Loucy (cell line): ENCODE measurements around the gene NAA38.

Experiments
- H2AFZ ChIP-seq: fragments of 200-600 bp; sonication (generic); 2 replicates; pipeline ENCODE4 v1.6.0; 2016; ENCODE audit warnings: antibody characterized with exemption, mild to moderate bottlenecking, low read length, moderate library complexity
- H3F3A ChIP-seq: fragments of 200-600 bp; 2 replicates; pipeline ENCODE4 v1.6.0; 2016; ENCODE audit warnings: antibody characterized with exemption, low read depth, mild to moderate bottlenecking
- H3K27me3 ChIP-seq: fragments of 200-600 bp; sonication (generic); 2 replicates; pipeline ENCODE4 v1.6.1; 2014; ENCODE audit warnings: low read length, mild to moderate bottlenecking; ENCODE audit not compliant: insufficient read depth, poor library complexity, severe bottlenecking
- H3K36me3 ChIP-seq: fragments of 200-600 bp; sonication (generic); 2 replicates; pipeline ENCODE4 v1.6.1; 2016; ENCODE audit warnings: low read length; ENCODE audit not compliant: insufficient read depth
- H3K4me1 ChIP-seq: fragments of 200-600 bp; sonication (generic); 2 replicates; pipeline ENCODE4 v1.5.1; 2014; ENCODE audit warnings: low read length, mild to moderate bottlenecking; ENCODE audit not compliant: insufficient read depth, poor library complexity, severe bottlenecking
- H3K4me2 ChIP-seq: fragments of 200-600 bp; sonication (generic); 2 replicates; pipeline ENCODE4 v1.6.0; 2014; ENCODE audit warnings: antibody characterized with exemption, low read length, low read depth, mild to moderate bottlenecking; ENCODE audit not compliant: poor library complexity, severe bottlenecking
- H3K4me3 ChIP-seq: fragments of 200-600 bp; sonication (generic); 2 replicates; pipeline ENCODE4 v1.5.1; 2014; ENCODE audit warnings: low read length, mild to moderate bottlenecking, mixed read lengths; ENCODE audit not compliant: poor library complexity, severe bottlenecking
- H3K79me2 ChIP-seq: fragments of 200-600 bp; sonication (generic); 2 replicates; pipeline ENCODE4 v1.6.1; 2014; ENCODE audit warnings: low read length; ENCODE audit not compliant: insufficient read depth
- H3K9ac ChIP-seq: fragments of 200-600 bp; sonication (generic); 2 replicates; pipeline ENCODE4 v1.6.0; 2014; ENCODE audit warnings: mild to moderate bottlenecking, low read depth, low read length, moderate library complexity; ENCODE audit not compliant: poor library complexity, severe bottlenecking
- H3K9me2 ChIP-seq: fragments of 200-600 bp; sonication (generic); replicated peaks from 2 replicates; pipeline ENCODE4 v1.6.1; 2016; ENCODE audit warnings: low read depth, low read length, mixed read lengths
- H3K9me3 ChIP-seq: fragments of 200-600 bp; sonication (generic); 2 replicates; pipeline ENCODE4 v1.6.1; 2014; ENCODE audit warnings: mild to moderate bottlenecking, antibody characterized with exemption, low read length, low read depth; ENCODE audit not compliant: insufficient read depth
- H4K20me1 ChIP-seq: fragments of 200-600 bp; sonication (generic); 2 replicates; pipeline ENCODE4 v1.6.0; 2014; ENCODE audit warnings: antibody characterized with exemption, low read length, mild to moderate bottlenecking; ENCODE audit not compliant: insufficient read depth, poor library complexity, severe bottlenecking
- EZH2phosphoT487 ChIP-seq: fragments of 200-600 bp; IDR thresholded peaks from 2 replicates; pipeline ENCODE4 v1.6.1; 2018; ENCODE audit warnings: antibody characterized with exemption, mild to moderate bottlenecking, moderate library complexity, borderline replicate concordance
- TF ChIP-seq, protein P1 (sequence below): fragments of 200-600 bp; sonication (generic); conservative IDR thresholded peaks from 2 replicates; pipeline ENCODE4 v1.5.1; 2014; ENCODE audit warnings: mild to moderate bottlenecking, antibody characterized with exemption, low read length

The NAA38 gene

DNA sequence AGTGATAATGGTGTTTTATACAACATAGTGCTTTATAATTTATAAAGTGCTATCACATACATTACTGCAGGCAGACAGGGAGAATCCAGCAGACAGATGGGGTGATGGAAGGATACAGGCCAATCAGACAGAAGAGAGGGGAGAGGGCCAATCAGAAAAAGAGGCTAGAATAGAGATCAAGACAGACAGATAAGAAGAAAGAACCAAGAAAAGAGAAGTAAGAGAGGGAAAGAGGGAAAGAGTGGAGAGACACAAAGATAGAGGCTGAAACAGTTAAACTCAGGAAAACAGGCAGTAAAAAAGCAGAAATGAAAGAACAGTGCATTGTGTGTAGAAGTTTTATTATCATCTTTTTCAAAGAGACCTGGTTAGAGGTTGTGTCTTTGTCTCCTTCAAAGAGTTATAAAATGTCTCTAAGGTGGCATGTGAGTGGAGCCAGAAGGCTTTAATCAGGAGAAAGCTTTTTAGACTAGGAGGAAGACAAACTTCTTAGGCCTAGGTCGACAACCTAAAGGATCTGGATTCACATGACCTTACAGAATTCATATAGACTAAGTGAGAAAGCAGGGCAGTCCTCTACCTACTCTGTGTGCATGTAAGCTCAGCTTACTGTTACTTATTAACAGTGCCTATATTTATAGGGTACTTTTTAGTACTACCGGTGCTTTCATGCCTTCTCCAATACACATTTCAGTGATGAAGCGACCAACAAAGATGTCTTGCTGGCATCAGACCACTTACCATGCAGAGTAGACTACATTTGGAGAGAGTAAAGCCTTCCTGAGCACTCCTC lies 22.9 kb upstream of the NAA38 start:
- H2AFZ ChIP-seq, result no peak overlapping the region
- TF ChIP-seq EZH2phosphoT487, result no peak
- TF ChIP-seq, protein P1, sequence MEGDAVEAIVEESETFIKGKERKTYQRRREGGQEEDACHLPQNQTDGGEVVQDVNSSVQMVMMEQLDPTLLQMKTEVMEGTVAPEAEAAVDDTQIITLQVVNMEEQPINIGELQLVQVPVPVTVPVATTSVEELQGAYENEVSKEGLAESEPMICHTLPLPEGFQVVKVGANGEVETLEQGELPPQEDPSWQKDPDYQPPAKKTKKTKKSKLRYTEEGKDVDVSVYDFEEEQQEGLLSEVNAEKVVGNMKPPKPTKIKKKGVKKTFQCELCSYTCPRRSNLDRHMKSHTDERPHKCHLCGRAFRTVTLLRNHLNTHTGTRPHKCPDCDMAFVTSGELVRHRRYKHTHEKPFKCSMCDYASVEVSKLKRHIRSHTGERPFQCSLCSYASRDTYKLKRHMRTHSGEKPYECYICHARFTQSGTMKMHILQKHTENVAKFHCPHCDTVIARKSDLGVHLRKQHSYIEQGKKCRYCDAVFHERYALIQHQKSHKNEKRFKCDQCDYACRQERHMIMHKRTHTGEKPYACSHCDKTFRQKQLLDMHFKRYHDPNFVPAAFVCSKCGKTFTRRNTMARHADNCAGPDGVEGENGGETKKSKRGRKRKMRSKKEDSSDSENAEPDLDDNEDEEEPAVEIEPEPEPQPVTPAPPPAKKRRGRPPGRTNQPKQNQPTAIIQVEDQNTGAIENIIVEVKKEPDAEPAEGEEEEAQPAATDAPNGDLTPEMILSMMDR, result no peak
- peak overlapping the region; percentile 74 for H3K4me3 ChIP-seq
- H3K4me2 ChIP-seq, result peak overlapping the region; percentile 92
- peaks cover 10% of the 10 kb centered on the region; the same call in 1 of the 2 replicates for H3F3A ChIP-seq
- peaks cover 66% of the 10 kb centered on the region for H3K4me1 ChIP-seq
- H3K27me3 ChIP-seq, result no peaks in the 10 kb centered on the region
- H3K36me3 ChIP-seq, result no peaks in the 10 kb centered on the region
- H4K20me1 ChIP-seq, result no peaks in the 10 kb centered on the region
- H3K79me2 ChIP-seq, result peaks cover 53% of the 10 kb centered on the region
- H3K9me2 ChIP-seq, result no peaks in the 10 kb centered on the region
- H3K9me3 ChIP-seq, result no peaks in the 10 kb centered on the region
- H3K9ac ChIP-seq, result peak overlapping the region; percentile 86

DNA sequence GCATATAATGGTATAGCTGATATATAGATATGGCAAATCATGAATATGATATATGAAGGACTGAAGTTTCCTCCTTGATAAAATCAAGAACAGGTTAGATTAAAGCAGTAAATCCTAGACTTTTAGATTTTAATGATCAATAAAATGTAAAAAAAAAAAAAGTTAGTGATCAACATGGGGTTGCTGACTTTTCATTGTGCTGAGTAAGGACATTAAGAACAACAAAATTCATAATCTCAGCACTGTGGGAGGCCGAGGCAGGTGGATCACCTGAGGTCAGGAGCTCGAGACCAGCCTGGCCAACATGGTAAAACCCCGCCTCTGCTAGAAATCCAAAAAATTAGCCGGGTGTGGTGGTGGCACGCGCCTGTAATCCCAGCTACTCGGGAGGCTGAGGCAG lies 20.9 kb upstream of the NAA38 start:
- H3K9me2 ChIP-seq, result no peaks in the 10 kb centered on the region
- no peaks in the 10 kb centered on the region for H4K20me1 ChIP-seq
- H3K79me2 ChIP-seq, result peaks cover 42% of the 10 kb centered on the region
- H3K4me2 ChIP-seq, result no peak overlapping the region
- no peaks in the 10 kb centered on the region for H3K27me3 ChIP-seq
- peaks cover 10% of the 10 kb centered on the region; the same call in 1 of the 2 replicates for H3F3A ChIP-seq
- TF ChIP-seq, protein P1, result no peak
- no peak for TF ChIP-seq EZH2phosphoT487
- H3K36me3 ChIP-seq, result peaks cover 3% of the 10 kb centered on the region; the same call in 1 of the 2 replicates
- peaks cover 58% of the 10 kb centered on the region for H3K4me1 ChIP-seq
- H3K9ac ChIP-seq, result no peak overlapping the region
- H2AFZ ChIP-seq, result no peak overlapping the region
- H3K4me3 ChIP-seq, result no peak overlapping the region
- H3K9me3 ChIP-seq, result no peaks in the 10 kb centered on the region

DNA sequence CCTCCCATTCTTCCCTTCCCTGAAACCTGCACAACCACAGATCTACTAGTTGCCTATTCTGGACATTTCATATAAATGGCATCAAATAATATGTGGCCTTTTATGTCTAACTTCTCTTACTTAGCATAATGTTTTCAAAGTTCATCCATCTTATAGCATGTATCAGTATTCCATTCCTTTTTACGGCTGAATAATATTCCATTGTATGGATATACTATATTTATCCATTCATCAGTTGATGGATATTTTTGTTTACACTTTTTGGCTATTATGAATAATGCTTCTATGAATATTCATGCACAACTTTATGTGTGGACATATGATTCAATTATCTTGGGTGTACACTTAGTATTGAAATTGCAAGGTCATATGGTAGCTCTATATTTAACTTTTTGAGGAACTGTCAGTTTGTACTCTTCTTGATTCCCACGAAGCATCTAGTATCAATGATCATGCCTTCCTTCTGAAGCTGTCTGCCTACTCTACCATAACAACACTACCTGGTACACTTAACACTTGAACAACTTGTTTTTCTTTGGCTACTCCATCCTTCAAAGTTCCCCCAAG lies 18.5 kb upstream of the NAA38 start:
- Histone ChIP-seq H3K27me3 (no peaks in the 10 kb centered on the region), H2AFZ (no peak overlapping the region), H3K9me2 (no peaks in the 10 kb centered on the region), H3K79me2 (peaks cover 24% of the 10 kb centered on the region), H3K4me3 (no peak overlapping the region), H3F3A (0 out of 2 replicates have a peak, but pooled peaks cover 3% of the 10 kb centered on the region), H4K20me1 (no peaks in the 10 kb centered on the region), H3K9me3 (no peaks in the 10 kb centered on the region), H3K4me1 (peaks cover 40% of the 10 kb centered on the region), H3K36me3 (peaks cover 3% of the 10 kb centered on the region; the same call in 1 of the 2 replicates), H3K9ac (no peak overlapping the region), H3K4me2 (no peak overlapping the region)
- TF ChIP-seq, protein P1, result no peak
- TF ChIP-seq EZH2phosphoT487, result no peak
